COLO668 (cell line): ENCODE measurements around the gene FGFR2.
"Not testable (repeated sequence)": the region's sequence is repeated elsewhere in the genome, so short reads cannot be mapped to it uniquely, and the experiment has no call there.

Experiments used
- DNase-seq: peaks from one replicate; lab custom pipeline; 2025; ENCODE audit not compliant: unreplicated experiment; lab: John Stamatoyannopoulos, UW

The FGFR2 gene

GRCh38 chr10:121525251-121526134 lies 72.8 kb downstream of the FGFR2 start:
- no peak for DNase-seq

- DNase-seq, result no peak
These were observed 74.0 kb downstream of the FGFR2 start for GRCh38 chr10:121524157-121524817.

- no peak for DNase-seq
These were observed 75.4 kb downstream of the FGFR2 start for GRCh38 chr10:121522831-121523230.

GRCh38 chr10:121521794-121522556 lies 76.3 kb downstream of the FGFR2 start:
- DNase-seq, result no peak

GRCh38 chr10:121520526-121520925 lies 77.7 kb downstream of the FGFR2 start:
- DNase-seq, result not testable (repeated sequence)

- DNase-seq, result no peak
These were observed 78.2 kb downstream of the FGFR2 start for GRCh38 chr10:121519901-121520493.

- DNase-seq, result no peak
These were observed 78.8 kb downstream of the FGFR2 start for GRCh38 chr10:121519411-121519810.

- no peak for DNase-seq
These were observed 79.9 kb downstream of the FGFR2 start for GRCh38 chr10:121518333-121518732.

GRCh38 chr10:121516093-121516865 lies 82.0 kb downstream of the FGFR2 start:
- no peak for DNase-seq

- DNase-seq, result no peak
These were observed 83.9 kb downstream of the FGFR2 start for GRCh38 chr10:121514141-121514865.

GRCh38 chr10:121511943-121512342 lies 86.3 kb downstream of the FGFR2 start:
- no peak for DNase-seq

GRCh38 chr10:121511460-121511859 lies 86.8 kb downstream of the FGFR2 start:
- DNase-seq, result no peak

GRCh38 chr10:121510201-121510771 lies 88.0 kb downstream of the FGFR2 start:
- no peak for DNase-seq

GRCh38 chr10:121509796-121510195 lies 88.4 kb downstream of the FGFR2 start:
- no peak for DNase-seq

GRCh38 chr10:121509112-121509511 lies 89.1 kb downstream of the FGFR2 start:
- no peak for DNase-seq

- no peak for DNase-seq
These were observed 94.6 kb downstream of the FGFR2 start for GRCh38 chr10:121503587-121504051.

GRCh38 chr10:121501796-121502195 lies 96.4 kb downstream of the FGFR2 start:
- no peak for DNase-seq

GRCh38 chr10:121500701-121501332 lies 97.4 kb downstream of the FGFR2 start:
- no peak for DNase-seq
